Measurements from ENCODE around the gene AFDN.
"Not testable (repeated sequence)": the region's sequence is repeated elsewhere in the genome, so short reads cannot be mapped to it uniquely, and the experiment has no call there.

AFDN gene

GRCh38 chr6:167954151-167954550, 127.4 kb downstream of the AFDN start:
- DNase-seq (ENCODE audit: low read depth in 2 of 2): no peak

GRCh38 chr6:167956491-167956890, 129.8 kb downstream of the AFDN start:
- DNase-seq (ENCODE audit: low read depth in 2 of 2): no peak

- DNase-seq (ENCODE audit: low read depth in 2 of 2): no peak
These were observed 130.3 kb downstream of the AFDN start for GRCh38 chr6:167956983-167957492.

- no peak for DNase-seq (ENCODE audit: low read depth in 2 of 2)
These were observed 130.9 kb downstream of the AFDN start for GRCh38 chr6:167957626-167958025.

- no peak for DNase-seq (ENCODE audit: low read depth in 2 of 2)
These were observed 133.9 kb downstream of the AFDN start for GRCh38 chr6:167960579-167960978.

GRCh38 chr6:167962711-167963110, 136.0 kb downstream of the AFDN start:
- no peak for DNase-seq (ENCODE audit: low read depth in 2 of 2)

- DNase-seq (ENCODE audit: low read depth in 2 of 2): no peak
These were observed 136.9 kb downstream of the AFDN start for GRCh38 chr6:167963589-167964057.

- DNase-seq (ENCODE audit: low read depth in 2 of 2): no peak
These were observed 139.2 kb downstream of the AFDN start for GRCh38 chr6:167965592-167966539.

- DNase-seq (ENCODE audit: low read depth in 2 of 2): no peak
These were observed 139.8 kb downstream of the AFDN start for GRCh38 chr6:167966540-167966905.

GRCh38 chr6:167968091-167968490, 141.4 kb downstream of the AFDN start:
- DNase-seq (ENCODE audit: low read depth in 2 of 2): peak in 1 of 2 donors; percentile 18

GRCh38 chr6:167970230-167970629, 143.5 kb downstream of the AFDN start:
- DNase-seq (ENCODE audit: low read depth in 2 of 2): no peak

GRCh38 chr6:167972193-167972592, 145.5 kb downstream of the AFDN start:
- no peak for DNase-seq (ENCODE audit: low read depth in 2 of 2)

GRCh38 chr6:167973148-167973885, 146.6 kb downstream of the AFDN start:
- no peak for DNase-seq (ENCODE audit: low read depth in 2 of 2)

GRCh38 chr6:167974640-167975344, 148.1 kb downstream of the AFDN start:
- DNase-seq (ENCODE audit: low read depth in 2 of 2): no peak

GRCh38 chr6:167975458-167975857, 148.7 kb downstream of the AFDN start:
- no peak for DNase-seq (ENCODE audit: low read depth in 2 of 2)

GRCh38 chr6:167976116-167976657, 149.5 kb downstream of the AFDN start:
- DNase-seq (ENCODE audit: low read depth in 2 of 2): not testable (repeated sequence)

- no peak for DNase-seq (ENCODE audit: low read depth in 2 of 2)
These were observed 150.0 kb downstream of the AFDN start for GRCh38 chr6:167976708-167977107.

- no peak for DNase-seq (ENCODE audit: low read depth in 2 of 2)
These were observed 151.2 kb downstream of the AFDN start for GRCh38 chr6:167977717-167978467.

- DNase-seq (ENCODE audit: low read depth in 2 of 2): no peak
These were observed 151.9 kb downstream of the AFDN start for GRCh38 chr6:167978607-167979006.

- DNase-seq (ENCODE audit: low read depth in 2 of 2): no peak
These were observed 152.9 kb downstream of the AFDN start for GRCh38 chr6:167979436-167980139.
